Uterus (tissue), 2 donors: ENCODE results near the gene KLK8.

Source experiments
- POLR2A ChIP-seq, 2 donors: fragments of 450-650 bp; IDR thresholded peaks; one replicate each; pipeline ENCODE4 v1.6.1; 2016; ENCODE audit warnings: antibody characterized with exemption in 2 of 2, mild to moderate bottlenecking in 1 of 2, moderate library complexity in 1 of 2
- TF ChIP-seq, protein P1 (sequence below), 4 experiments: fragments of 200-600 bp in 2 of 4; fragments of 450-650 bp in 2 of 4; sonication (generic) in 2 of 4; IDR thresholded peaks; one replicate each; pipeline ENCODE4 v1.5.1; 2016 to 2019; ENCODE audit warnings: antibody characterized with exemption in 4 of 4, mild to moderate bottlenecking in 2 of 4, moderate library complexity in 1 of 4

DNA sequence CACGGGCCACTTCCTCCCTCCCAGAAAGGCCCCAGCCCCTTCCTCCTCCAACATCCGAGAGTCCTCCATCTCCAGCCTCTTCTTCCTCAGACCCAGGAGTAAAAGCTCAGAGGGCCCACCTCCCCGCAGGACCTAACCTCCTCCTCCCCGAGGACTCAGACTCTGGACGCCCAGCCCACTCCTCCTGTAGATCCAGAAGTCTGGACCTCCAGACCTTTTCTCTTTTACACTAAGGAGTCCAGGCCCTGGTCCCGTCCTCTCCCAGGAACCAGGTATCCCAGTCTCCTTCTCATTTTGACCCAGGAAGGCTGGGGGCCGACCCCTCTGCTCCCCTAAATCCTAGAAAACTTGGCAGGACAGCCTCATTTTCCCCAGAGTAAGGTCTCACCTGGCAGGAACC is 1.9 kb upstream of the KLK8 start:
- TF ChIP-seq, protein P1, sequence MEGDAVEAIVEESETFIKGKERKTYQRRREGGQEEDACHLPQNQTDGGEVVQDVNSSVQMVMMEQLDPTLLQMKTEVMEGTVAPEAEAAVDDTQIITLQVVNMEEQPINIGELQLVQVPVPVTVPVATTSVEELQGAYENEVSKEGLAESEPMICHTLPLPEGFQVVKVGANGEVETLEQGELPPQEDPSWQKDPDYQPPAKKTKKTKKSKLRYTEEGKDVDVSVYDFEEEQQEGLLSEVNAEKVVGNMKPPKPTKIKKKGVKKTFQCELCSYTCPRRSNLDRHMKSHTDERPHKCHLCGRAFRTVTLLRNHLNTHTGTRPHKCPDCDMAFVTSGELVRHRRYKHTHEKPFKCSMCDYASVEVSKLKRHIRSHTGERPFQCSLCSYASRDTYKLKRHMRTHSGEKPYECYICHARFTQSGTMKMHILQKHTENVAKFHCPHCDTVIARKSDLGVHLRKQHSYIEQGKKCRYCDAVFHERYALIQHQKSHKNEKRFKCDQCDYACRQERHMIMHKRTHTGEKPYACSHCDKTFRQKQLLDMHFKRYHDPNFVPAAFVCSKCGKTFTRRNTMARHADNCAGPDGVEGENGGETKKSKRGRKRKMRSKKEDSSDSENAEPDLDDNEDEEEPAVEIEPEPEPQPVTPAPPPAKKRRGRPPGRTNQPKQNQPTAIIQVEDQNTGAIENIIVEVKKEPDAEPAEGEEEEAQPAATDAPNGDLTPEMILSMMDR (IDR thresholded peaks at IDR 0.05): no peak
- no peak for TF ChIP-seq POLR2A (IDR thresholded peaks at IDR 0.05)
